ENCODE data around the gene DYNLL2.
"Not testable (repeated sequence)": the region's sequence is repeated elsewhere in the genome, so short reads cannot be mapped to it uniquely, and the experiment has no call there.

Gene DYNLL2

GRCh38 chr17:58082870-58083490 is at the start of gene DYNLL2:
Gene DYNLL2 (plus strand): TSS chr17:58083419. CDS start chr17:58087091, 3,672 bp downstream.
- DNase-seq (ENCODE audit: low spot score in 2 of 2) (peak; percentile 66 to 72), ATAC-seq (ENCODE audit: low read depth) (peak; percentile 80)
- peak within 1 kb of the TSS; percentile 82 for H3K4me3 Mint-ChIP-seq
- peaks cover 22% of the 10 kb centered on the region for H3K4me1 Mint-ChIP-seq
- H3K27me3 Mint-ChIP-seq: peaks cover 2% of the 10 kb centered on the region
- H3K27ac Mint-ChIP-seq: peak within 1 kb of the TSS; percentile 75
- H3K36me3 Mint-ChIP-seq: peaks cover 3% of the 10 kb centered on the region
- no peaks in the 10 kb centered on the region for H3K9me3 Mint-ChIP-seq

- no peaks in the 10 kb centered on the region for H3K36me3 Mint-ChIP-seq
- ATAC-seq (ENCODE audit: low read depth) (no peak), DNase-seq (ENCODE audit: low spot score in 2 of 2) (no peak)
- H3K27ac Mint-ChIP-seq: no peak overlapping the region
- peaks cover 20% of the 10 kb centered on the region for H3K27me3 Mint-ChIP-seq
- peaks cover 1% of the 10 kb centered on the region for H3K9me3 Mint-ChIP-seq
- H3K4me3 Mint-ChIP-seq: no peak overlapping the region
- no peaks in the 10 kb centered on the region for H3K4me1 Mint-ChIP-seq
Observed at GRCh38 chr17:58039975-58040374, 43.2 kb upstream of the DYNLL2 start.

- DNase-seq (ENCODE audit: low spot score in 2 of 2): no peak
- Mint-ChIP-seq H3K27ac (no peak overlapping the region), H3K9me3 (peaks cover 1% of the 10 kb centered on the region), H3K27me3 (peaks cover 19% of the 10 kb centered on the region), H3K4me1 (no peaks in the 10 kb centered on the region), H3K4me3 (no peak overlapping the region), H3K36me3 (no peaks in the 10 kb centered on the region)
- ATAC-seq (ENCODE audit: low read depth): no peak
Observed at GRCh38 chr17:58040386-58040785, 42.8 kb upstream of the DYNLL2 start.

GRCh38 chr17:58041161-58041560 is 42.1 kb upstream of the DYNLL2 start:
- H3K27me3 Mint-ChIP-seq: peaks cover 19% of the 10 kb centered on the region
- no peak overlapping the region for H3K4me3 Mint-ChIP-seq
- no peak overlapping the region for H3K27ac Mint-ChIP-seq
- DNase-seq (ENCODE audit: low spot score in 2 of 2) (no peak), ATAC-seq (ENCODE audit: low read depth) (no peak)
- H3K9me3 Mint-ChIP-seq: peaks cover 1% of the 10 kb centered on the region
- no peaks in the 10 kb centered on the region for H3K4me1 Mint-ChIP-seq
- no peaks in the 10 kb centered on the region for H3K36me3 Mint-ChIP-seq

GRCh38 chr17:58043221-58044181 is 39.7 kb upstream of the DYNLL2 start:
- H3K9me3 Mint-ChIP-seq: peaks cover 1% of the 10 kb centered on the region
- DNase-seq (ENCODE audit: low spot score in 2 of 2) (no peak), ATAC-seq (ENCODE audit: low read depth) (no peak)
- no peak overlapping the region for H3K4me3 Mint-ChIP-seq
- H3K27me3 Mint-ChIP-seq: peaks cover 25% of the 10 kb centered on the region
- no peaks in the 10 kb centered on the region for H3K36me3 Mint-ChIP-seq
- H3K4me1 Mint-ChIP-seq: no peaks in the 10 kb centered on the region
- H3K27ac Mint-ChIP-seq: no peak overlapping the region

GRCh38 chr17:58044256-58044655 is 39.0 kb upstream of the DYNLL2 start:
- not testable (repeated sequence) for H3K9me3 Mint-ChIP-seq, H3K36me3 Mint-ChIP-seq, H3K27ac Mint-ChIP-seq

GRCh38 chr17:58046239-58047094 is 36.8 kb upstream of the DYNLL2 start:
- H3K9me3 Mint-ChIP-seq: peaks cover 1% of the 10 kb centered on the region
- ATAC-seq (ENCODE audit: low read depth) (no peak), DNase-seq (ENCODE audit: low spot score in 2 of 2) (no peak)
- H3K27ac Mint-ChIP-seq: no peak overlapping the region
- H3K36me3 Mint-ChIP-seq: no peaks in the 10 kb centered on the region
- no peaks in the 10 kb centered on the region for H3K4me1 Mint-ChIP-seq
- H3K4me3 Mint-ChIP-seq: no peak overlapping the region
- H3K27me3 Mint-ChIP-seq: peaks cover 25% of the 10 kb centered on the region

More at GRCh38 chr17:58044256-58044655, 39.0 kb upstream of the DYNLL2 start:
- not testable (repeated sequence) for H3K4me1 Mint-ChIP-seq; ATAC-seq (ENCODE audit: low read depth); DNase-seq (ENCODE audit: low spot score in 2 of 2); H3K4me3 Mint-ChIP-seq
- H3K27me3 Mint-ChIP-seq: peaks cover 25% of the 10 kb centered on the region

- H3K27ac Mint-ChIP-seq: no peak overlapping the region
- no peak for ATAC-seq (ENCODE audit: low read depth)
- H3K4me1 Mint-ChIP-seq: no peaks in the 10 kb centered on the region
- peaks cover 24% of the 10 kb centered on the region for H3K27me3 Mint-ChIP-seq
- no peaks in the 10 kb centered on the region for H3K36me3 Mint-ChIP-seq
- H3K4me3 Mint-ChIP-seq: no peak overlapping the region
- H3K9me3 Mint-ChIP-seq: peaks cover 1% of the 10 kb centered on the region
- DNase-seq (ENCODE audit: low spot score in 2 of 2): no peak
Observed at GRCh38 chr17:58047376-58048150, 35.7 kb upstream of the DYNLL2 start.

- Mint-ChIP-seq H3K4me1 (no peaks in the 10 kb centered on the region), H3K27ac (no peak overlapping the region), H3K36me3 (no peaks in the 10 kb centered on the region), H3K27me3 (peaks cover 17% of the 10 kb centered on the region), H3K4me3 (no peak overlapping the region), H3K9me3 (no peaks in the 10 kb centered on the region)
- ATAC-seq (ENCODE audit: low read depth): no peak
- DNase-seq (ENCODE audit: low spot score in 2 of 2): no peak
Observed at GRCh38 chr17:58049533-58049932, 33.7 kb upstream of the DYNLL2 start.

- Mint-ChIP-seq H3K27ac (no peak overlapping the region), H3K36me3 (no peaks in the 10 kb centered on the region), H3K4me3 (no peak overlapping the region), H3K4me1 (no peaks in the 10 kb centered on the region), H3K9me3 (no peaks in the 10 kb centered on the region), H3K27me3 (peaks cover 18% of the 10 kb centered on the region)
- ATAC-seq (ENCODE audit: low read depth): no peak
- no peak for DNase-seq (ENCODE audit: low spot score in 2 of 2)
Observed at GRCh38 chr17:58050966-58051365, 32.3 kb upstream of the DYNLL2 start.

- H3K27ac Mint-ChIP-seq: no peak overlapping the region
- H3K27me3 Mint-ChIP-seq: peaks cover 18% of the 10 kb centered on the region
- no peaks in the 10 kb centered on the region for H3K36me3 Mint-ChIP-seq
- DNase-seq (ENCODE audit: low spot score in 2 of 2): no peak
- no peaks in the 10 kb centered on the region for H3K9me3 Mint-ChIP-seq
- ATAC-seq (ENCODE audit: low read depth): no peak
- no peak overlapping the region for H3K4me3 Mint-ChIP-seq
- H3K4me1 Mint-ChIP-seq: no peaks in the 10 kb centered on the region
Observed at GRCh38 chr17:58051468-58051867, 31.8 kb upstream of the DYNLL2 start.

- DNase-seq (ENCODE audit: low spot score in 2 of 2) (no peak), ATAC-seq (ENCODE audit: low read depth) (no peak)
- no peaks in the 10 kb centered on the region for H3K9me3 Mint-ChIP-seq
- no peaks in the 10 kb centered on the region for H3K36me3 Mint-ChIP-seq
- no peak overlapping the region for H3K27ac Mint-ChIP-seq
- no peak overlapping the region for H3K4me3 Mint-ChIP-seq
- H3K4me1 Mint-ChIP-seq: no peaks in the 10 kb centered on the region
- peaks cover 20% of the 10 kb centered on the region for H3K27me3 Mint-ChIP-seq
Observed at GRCh38 chr17:58052407-58052806, 30.8 kb upstream of the DYNLL2 start.

- Mint-ChIP-seq H3K4me1 (no peaks in the 10 kb centered on the region), H3K4me3 (no peak overlapping the region), H3K27ac (no peak overlapping the region), H3K27me3 (peaks cover 15% of the 10 kb centered on the region), H3K36me3 (no peaks in the 10 kb centered on the region), H3K9me3 (no peaks in the 10 kb centered on the region)
- DNase-seq (ENCODE audit: low spot score in 2 of 2) (no peak), ATAC-seq (ENCODE audit: low read depth) (no peak)
Observed at GRCh38 chr17:58052945-58053715, 30.1 kb upstream of the DYNLL2 start.
